LNCAP (cell line): ENCODE data around the gene NFKB1.

Source experiments
- CTCF ChIP-seq: fragments of 450-650 bp; IDR thresholded peaks from 2 replicates; pipeline ENCODE4 v1.5.1; 2017; ENCODE audit warnings: mild to moderate bottlenecking

The NFKB1 gene

GRCh38 chr4:102500696-102501446 is at the start of gene NFKB1:
Gene NFKB1, plus strand, starts transcription at chr4:102501359. Its CDS starts 24,160 bp downstream, at chr4:102525519.
- no peak for TF ChIP-seq CTCF

- TF ChIP-seq CTCF, result no peak
These were observed 48.3 kb upstream of the NFKB1 start for GRCh38 chr4:102452854-102453253.

GRCh38 chr4:102453827-102454226 is 47.3 kb upstream of the NFKB1 start:
- TF ChIP-seq CTCF, result no peak

- no peak for TF ChIP-seq CTCF
These were observed 46.9 kb upstream of the NFKB1 start for GRCh38 chr4:102454268-102454667.

GRCh38 chr4:102454981-102455685 is 46.0 kb upstream of the NFKB1 start:
- no peak for TF ChIP-seq CTCF

- no peak for TF ChIP-seq CTCF
These were observed 45.4 kb upstream of the NFKB1 start for GRCh38 chr4:102455750-102456149.

GRCh38 chr4:102466298-102466697 is 34.9 kb upstream of the NFKB1 start:
- TF ChIP-seq CTCF, result no peak
